HepG2 (cell line): ENCODE data around the gene TUT1. TPM values are rescaled to one million over a fixed set of nuclear protein-coding genes. Genes with fewer than 3 reads are reported as not detected.

Experiments
- KDM5A ChIP-seq: fragments of 200-600 bp; sonication (generic); IDR thresholded peaks from 2 replicates; pipeline ENCODE4 v1.7.0; 2018; ENCODE audit warnings: antibody characterized with exemption, mild to moderate bottlenecking, low read length, borderline replicate concordance
- NFKB2 ChIP-seq: sonication (generic); formaldehyde crosslinking; IDR thresholded peaks from 2 replicates; pipeline ENCODE4 v1.4.0; 2020; ENCODE audit warnings: missing genetic modification reagents, borderline replicate concordance
- PLSCR1 ChIP-seq: sonication (generic); formaldehyde crosslinking; IDR thresholded peaks from 2 replicates; pipeline ENCODE4 v1.5.0; 2020; ENCODE audit warnings: missing genetic modification reagents, mild to moderate bottlenecking, borderline replicate concordance
- ZNF34 ChIP-seq: sonication (generic); formaldehyde crosslinking; IDR thresholded peaks from 2 replicates; pipeline ENCODE4 v1.4.0; 2020; ENCODE audit warnings: mild to moderate bottlenecking, missing genetic modification reagents, borderline replicate concordance
- ZNF672 ChIP-seq: sonication (generic); formaldehyde crosslinking; IDR thresholded peaks from 2 replicates; pipeline ENCODE4 v1.8.1; 2022; ENCODE audit warnings: missing genetic modification reagents
- polyA plus RNA-seq, 8 experiments: library from polyadenylated mRNA; depleted of rRNA in 3 of 8; stranded (reverse) in 7 of 8; unstranded in 1 of 8; fragments of >200 nt; fragmentation: Illumina TruSeq in 4 of 8; extraction: Trizol in 4 of 8; gene quantifications; 2 replicates each; pipeline versions ENCODE4 v1.2.1 to v1.2.3, GENCODE V29; 2011 to 2016; ENCODE audit warnings: low read depth in 4 of 8, missing spikeins in 1 of 8, mixed read lengths in 1 of 8; ENCODE audit not compliant: insufficient read depth in 1 of 8
- total RNA-seq, 5 experiments: library from RNA; depleted of rRNA; stranded (reverse); fragments of >200 nt; fragmentation: Illumina TruSeq; extraction: Trizol; gene quantifications; 2 replicates each; pipeline ENCODE4 v1.2.3, GENCODE V29; 2016; ENCODE audit warnings: low read depth in 1 of 5
- TF ChIP-seq, protein P1 (sequence below): sonication (generic); formaldehyde crosslinking; IDR thresholded peaks from 2 replicates; pipeline ENCODE4 v1.4.0; 2020; ENCODE audit warnings: missing genetic modification reagents
- TF ChIP-seq, protein P2 (sequence below): sonication (generic); formaldehyde crosslinking; IDR thresholded peaks from 2 replicates; pipeline ENCODE4 v1.4.0; 2020; ENCODE audit warnings: missing genetic modification reagents, borderline replicate concordance
- TF ChIP-seq, protein P3 (sequence below): sonication (generic); formaldehyde crosslinking; IDR thresholded peaks from 2 replicates; pipeline ENCODE4 v1.8.0; 2022; ENCODE audit warnings: low read depth, missing genetic modification reagents

The TUT1 gene
- total and polyA plus RNA-seq, 2 of the 13 experiments (the other 11 are each of a cell fraction or from before 2014, with no cell fraction given) = 9.7 to 14.3 TPM

DNA sequence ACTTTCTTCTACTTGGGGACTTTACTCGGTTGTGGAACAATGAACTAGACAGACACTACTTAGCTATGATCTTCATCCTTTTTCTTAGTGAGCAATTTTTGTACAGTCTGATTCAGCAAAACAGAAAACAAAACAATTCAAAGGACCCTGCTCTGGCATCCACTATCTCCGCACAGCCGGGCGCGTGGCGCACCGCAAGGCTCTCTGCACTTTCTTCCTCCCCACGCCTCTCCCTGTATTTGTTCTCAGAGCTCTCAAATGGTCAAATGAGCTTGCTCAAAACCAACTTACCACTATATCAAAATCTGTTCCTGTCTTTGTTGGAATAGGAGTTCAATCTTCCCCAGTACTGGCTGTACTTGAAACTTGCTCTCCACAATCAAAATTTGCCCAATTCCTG lies 25.1 kb downstream of the TUT1 start (continued):
- TF ChIP-seq, protein P1, sequence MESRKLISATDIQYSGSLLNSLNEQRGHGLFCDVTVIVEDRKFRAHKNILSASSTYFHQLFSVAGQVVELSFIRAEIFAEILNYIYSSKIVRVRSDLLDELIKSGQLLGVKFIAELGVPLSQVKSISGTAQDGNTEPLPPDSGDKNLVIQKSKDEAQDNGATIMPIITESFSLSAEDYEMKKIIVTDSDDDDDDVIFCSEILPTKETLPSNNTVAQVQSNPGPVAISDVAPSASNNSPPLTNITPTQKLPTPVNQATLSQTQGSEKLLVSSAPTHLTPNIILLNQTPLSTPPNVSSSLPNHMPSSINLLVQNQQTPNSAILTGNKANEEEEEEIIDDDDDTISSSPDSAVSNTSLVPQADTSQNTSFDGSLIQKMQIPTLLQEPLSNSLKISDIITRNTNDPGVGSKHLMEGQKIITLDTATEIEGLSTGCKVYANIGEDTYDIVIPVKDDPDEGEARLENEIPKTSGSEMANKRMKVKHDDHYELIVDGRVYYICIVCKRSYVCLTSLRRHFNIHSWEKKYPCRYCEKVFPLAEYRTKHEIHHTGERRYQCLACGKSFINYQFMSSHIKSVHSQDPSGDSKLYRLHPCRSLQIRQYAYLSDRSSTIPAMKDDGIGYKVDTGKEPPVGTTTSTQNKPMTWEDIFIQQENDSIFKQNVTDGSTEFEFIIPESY (CRISPR knock-in tag) = peak; percentile 74
- TF ChIP-seq KDM5A (no peak), PLSCR1 (no peak), ZNF672 (no peak), ZNF34 (CRISPR knock-in tag) (no peak), NFKB2 (CRISPR knock-in tag) (no peak)
- TF ChIP-seq, protein P2, sequence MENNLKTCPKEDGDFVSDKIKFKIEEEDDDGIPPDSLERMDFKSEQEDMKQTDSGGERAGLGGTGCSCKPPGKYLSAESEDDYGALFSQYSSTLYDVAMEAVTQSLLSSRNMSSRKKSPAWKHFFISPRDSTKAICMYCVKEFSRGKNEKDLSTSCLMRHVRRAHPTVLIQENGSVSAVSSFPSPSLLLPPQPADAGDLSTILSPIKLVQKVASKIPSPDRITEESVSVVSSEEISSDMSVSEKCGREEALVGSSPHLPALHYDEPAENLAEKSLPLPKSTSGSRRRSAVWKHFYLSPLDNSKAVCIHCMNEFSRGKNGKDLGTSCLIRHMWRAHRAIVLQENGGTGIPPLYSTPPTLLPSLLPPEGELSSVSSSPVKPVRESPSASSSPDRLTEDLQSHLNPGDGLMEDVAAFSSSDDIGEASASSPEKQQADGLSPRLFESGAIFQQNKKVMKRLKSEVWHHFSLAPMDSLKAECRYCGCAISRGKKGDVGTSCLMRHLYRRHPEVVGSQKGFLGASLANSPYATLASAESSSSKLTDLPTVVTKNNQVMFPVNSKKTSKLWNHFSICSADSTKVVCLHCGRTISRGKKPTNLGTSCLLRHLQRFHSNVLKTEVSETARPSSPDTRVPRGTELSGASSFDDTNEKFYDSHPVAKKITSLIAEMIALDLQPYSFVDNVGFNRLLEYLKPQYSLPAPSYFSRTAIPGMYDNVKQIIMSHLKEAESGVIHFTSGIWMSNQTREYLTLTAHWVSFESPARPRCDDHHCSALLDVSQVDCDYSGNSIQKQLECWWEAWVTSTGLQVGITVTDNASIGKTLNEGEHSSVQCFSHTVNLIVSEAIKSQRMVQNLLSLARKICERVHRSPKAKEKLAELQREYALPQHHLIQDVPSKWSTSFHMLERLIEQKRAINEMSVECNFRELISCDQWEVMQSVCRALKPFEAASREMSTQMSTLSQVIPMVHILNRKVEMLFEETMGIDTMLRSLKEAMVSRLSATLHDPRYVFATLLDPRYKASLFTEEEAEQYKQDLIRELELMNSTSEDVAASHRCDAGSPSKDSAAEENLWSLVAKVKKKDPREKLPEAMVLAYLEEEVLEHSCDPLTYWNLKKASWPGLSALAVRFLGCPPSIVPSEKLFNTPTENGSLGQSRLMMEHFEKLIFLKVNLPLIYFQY (CRISPR knock-in tag) = no peak
- TF ChIP-seq, protein P3, sequence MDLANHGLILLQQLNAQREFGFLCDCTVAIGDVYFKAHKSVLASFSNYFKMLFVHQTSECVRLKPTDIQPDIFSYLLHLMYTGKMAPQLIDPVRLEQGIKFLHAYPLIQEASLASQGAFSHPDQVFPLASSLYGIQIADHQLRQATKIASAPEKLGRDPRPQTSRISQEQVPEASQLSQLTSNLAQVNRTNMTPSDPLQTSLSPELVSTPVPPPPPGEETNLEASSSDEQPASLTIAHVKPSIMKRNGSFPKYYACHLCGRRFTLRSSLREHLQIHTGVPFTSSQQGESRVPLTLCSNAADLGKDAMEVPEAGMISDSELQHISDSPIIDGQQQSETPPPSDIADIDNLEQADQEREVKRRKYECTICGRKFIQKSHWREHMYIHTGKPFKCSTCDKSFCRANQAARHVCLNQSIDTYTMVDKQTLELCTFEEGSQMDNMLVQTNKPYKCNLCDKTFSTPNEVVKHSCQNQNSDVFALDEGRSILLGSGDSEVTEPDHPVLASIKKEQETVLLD (CRISPR knock-in tag) = no peak
